SK-N-SH (cell line): Measurements from ENCODE around the gene LCORL. TPM values are rescaled to one million over a fixed set of nuclear protein-coding genes. Genes with fewer than 3 reads are reported as not detected.
A peak's percentile ranks its signal among the peaks of the same experiment; 100 is the strongest.

Source experiments
- CTCF ChIA-PET: fragments of 300-600, 350-600 bp; formaldehyde crosslinking; extraction: SDS; loops from one replicate; lab custom pipeline; 2021; lab: Yijun Ruan, JAX
- POLR2A ChIA-PET: fragments of 350-600 bp; sonication (Branson Sonifier 250); formaldehyde crosslinking; extraction: SDS; loops from one replicate; lab custom pipeline; 2020; ENCODE audit warnings: antibody characterized with exemption, inconsistent platforms; lab: Yijun Ruan, JAX
- DNase-seq: peaks from one replicate; pipeline ENCODE4 v3.0.0; 2012
- H2AFZ ChIP-seq: fragments of 200-600 bp; sonication (generic); 2 replicates; pipeline ENCODE4 v1.8.1; 2016; ENCODE audit warnings: antibody characterized with exemption, mild to moderate bottlenecking, low read depth
- H3F3A ChIP-seq: fragments of 200-600 bp; sonication (generic); replicated peaks from 2 replicates; pipeline ENCODE3; 2016; ENCODE audit warnings: antibody characterized with exemption, mild to moderate bottlenecking; ENCODE audit not compliant: insufficient read depth
- H3K27ac ChIP-seq, 2 experiments: fragments of 200-500 bp in 1 of 2; fragments of 200-600 bp in 1 of 2; sonication (Bioruptor generic) in 1 of 2; sonication (generic), shearing (Covaris generic) in 1 of 2; 2 replicates each; pipeline versions ENCODE4 v1.5.1 to v1.6.1; 2014 to 2016; ENCODE audit warnings: low read depth in 2 of 2, inconsistent platforms in 1 of 2, low read length in 1 of 2, mild to moderate bottlenecking in 1 of 2, mixed read lengths in 1 of 2
- H3K27me3 ChIP-seq: fragments of 200-600 bp; sonication (generic), shearing (Covaris generic); 2 replicates; pipeline ENCODE4 v1.6.1; 2016; ENCODE audit warnings: mixed run types; ENCODE audit not compliant: insufficient read depth
- H3K36me3 ChIP-seq, 2 experiments: fragments of 200-500 bp in 1 of 2; fragments of 200-600 bp in 1 of 2; sonication (Bioruptor generic) in 1 of 2; sonication (generic) in 1 of 2; replicated peaks in 1 of 2; 2 replicates each; pipeline versions ENCODE3 to v1.5.1; 2014 to 2016; ENCODE audit warnings: low read length in 1 of 2, mild to moderate bottlenecking in 1 of 2; ENCODE audit not compliant: insufficient read depth in 2 of 2, control insufficient read depth in 1 of 2
- H3K4me1 ChIP-seq, 2 experiments: fragments of 200-500 bp in 1 of 2; fragments of 200-600 bp in 1 of 2; sonication (Bioruptor generic) in 1 of 2; sonication (generic), shearing (Covaris generic) in 1 of 2; 2 replicates each; pipeline versions ENCODE4 v1.5.1 to v1.6.1; 2014 to 2016; ENCODE audit warnings: low read depth in 1 of 2, low read length in 1 of 2, mixed run types in 1 of 2; ENCODE audit not compliant: insufficient read depth in 2 of 2, control insufficient read depth in 1 of 2
- H3K4me2 ChIP-seq: fragments of 200-600 bp; sonication (generic), shearing (Covaris generic); 2 replicates; pipeline ENCODE4 v1.6.1; 2017; ENCODE audit warnings: mixed run types
- H3K4me3 ChIP-seq, 2 experiments: fragments of 200-500 bp in 1 of 2; fragments of 200-600 bp in 1 of 2; sonication (Bioruptor generic) in 1 of 2; sonication (generic), shearing (Covaris generic) in 1 of 2; 2 replicates each; pipeline versions ENCODE4 v1.5.1 to v1.8.1; 2014 to 2016; ENCODE audit warnings: low read depth in 2 of 2, inconsistent platforms in 1 of 2, low read length in 1 of 2, mild to moderate bottlenecking in 1 of 2, mixed read lengths in 1 of 2, moderate library complexity in 1 of 2
- H3K79me2 ChIP-seq: fragments of 200-600 bp; sonication (generic); 2 replicates; pipeline ENCODE4 v1.8.1; 2017; ENCODE audit warnings: mild to moderate bottlenecking; ENCODE audit not compliant: insufficient read depth
- H3K9ac ChIP-seq: fragments of 200-600 bp; sonication (generic); 2 replicates; pipeline ENCODE4 v1.6.1; 2017; ENCODE audit warnings: mixed run types
- H3K9me2 ChIP-seq: fragments of 200-600 bp; sonication (generic); 2 replicates; pipeline ENCODE4 v1.6.1; 2017; ENCODE audit warnings: mixed run types
- H3K9me3 ChIP-seq: fragments of 200-600 bp; sonication (generic); 2 replicates; pipeline ENCODE4 v1.6.1; 2017; ENCODE audit warnings: mixed run types, mild to moderate bottlenecking, moderate library complexity
- H4K20me1 ChIP-seq: fragments of 200-600 bp; sonication (generic); 2 replicates; pipeline ENCODE4 v1.6.1; 2017; ENCODE audit warnings: mild to moderate bottlenecking, mixed run types; ENCODE audit not compliant: insufficient read depth
- ELF1 ChIP-seq: IDR thresholded peaks from 2 replicates; pipeline ENCODE4 v1.4.0; 2012
- EP300 ChIP-seq, 2 experiments: IDR thresholded peaks; 2 replicates each; pipeline versions ENCODE4 v1.4.0 to v1.6.1; 2012; ENCODE audit warnings: borderline replicate concordance in 1 of 2, low read depth in 1 of 2, low read length in 1 of 2
- FOXJ3 ChIP-seq: sonication (generic); formaldehyde crosslinking; IDR thresholded peaks from 2 replicates; pipeline ENCODE4 v1.5.1; 2020; ENCODE audit warnings: mild to moderate bottlenecking, missing genetic modification reagents
- GABPA ChIP-seq: IDR thresholded peaks from 2 replicates; pipeline ENCODE4 v1.4.0; 2012; ENCODE audit warnings: low read depth, mild to moderate bottlenecking
- GATA2 ChIP-seq: sonication (generic); formaldehyde crosslinking; IDR thresholded peaks from 2 replicates; pipeline ENCODE4 v1.5.0; 2020; ENCODE audit warnings: mild to moderate bottlenecking, missing genetic modification reagents
- JUND ChIP-seq: IDR thresholded peaks from 2 replicates; pipeline ENCODE4 v1.4.0; 2012
- MAX ChIP-seq: IDR thresholded peaks from 2 replicates; pipeline ENCODE4 v1.4.0; 2012; ENCODE audit warnings: low read depth
- MEF2A ChIP-seq: IDR thresholded peaks from 2 replicates; pipeline ENCODE4 v1.4.0; 2012; ENCODE audit warnings: low read depth, borderline replicate concordance
- MXI1 ChIP-seq: IDR thresholded peaks from 2 replicates; pipeline ENCODE4 v1.6.1; 2012; ENCODE audit warnings: mild to moderate bottlenecking, low read depth, low read length, improper control_type of control experiment
- NRF1 ChIP-seq: IDR thresholded peaks from 2 replicates; pipeline ENCODE4 v1.6.1; 2012; ENCODE audit warnings: low read depth, mild to moderate bottlenecking, low read length
- RAD21 ChIP-seq: IDR thresholded peaks from 2 replicates; pipeline ENCODE4 v1.6.1; 2012; ENCODE audit warnings: mild to moderate bottlenecking, low read length
- RCOR1 ChIP-seq: fragments of 150-350 bp; IDR thresholded peaks from 2 replicates; pipeline ENCODE4 v1.6.1; 2017; ENCODE audit warnings: antibody characterized with exemption, low read length
- TAF1 ChIP-seq: IDR thresholded peaks from 2 replicates; pipeline ENCODE4 v1.6.1; 2012; ENCODE audit warnings: low read depth, mild to moderate bottlenecking, low read length, moderate library complexity, borderline replicate concordance
- USF1 ChIP-seq: IDR thresholded peaks from 2 replicates; pipeline ENCODE4 v1.4.0; 2012; ENCODE audit warnings: low read depth, borderline replicate concordance
- ZBTB33 ChIP-seq: IDR thresholded peaks from 2 replicates; pipeline ENCODE4 v1.4.0; 2012; ENCODE audit warnings: low read depth, borderline replicate concordance
- WGBS: methylation state at CpG from one replicate; pipeline ENCODE4 v1.1.6; 2017; ENCODE audit warnings: low lambda C conversion rate; 5-methylcytosine and 5-hydroxymethylcytosine counted together
- polyA plus RNA-seq, 3 experiments: library from polyadenylated mRNA; depleted of rRNA; stranded (reverse); fragments of >200 nt; gene quantifications; 2 replicates each; pipeline ENCODE4 v1.2.3, GENCODE V29; 2012

Gene LCORL
- polyA plus RNA-seq, 1 of the 3 experiments (the other 2 are of a cell fraction), result 1.9 TPM

- H3K4me2 ChIP-seq, result no peak overlapping the region
- H3K79me2 ChIP-seq, result peaks cover 98% of the 10 kb centered on the region
- no peaks in the 10 kb centered on the region for H3K9me2 ChIP-seq
- no peak overlapping the region for H3K4me3 ChIP-seq
- TF ChIP-seq MAX (no peak), MEF2A (no peak), RCOR1 (no peak), USF1 (no peak), JUND (no peak), RAD21 (no peak), MXI1 (no peak), TAF1 (no peak), ELF1 (no peak), ZBTB33 (no peak), NRF1 (no peak), EP300 (IDR thresholded peaks at IDR 0.05; ENCODE audit: borderline replicate concordance in 1 of 2, low read depth in 1 of 2, low read length in 1 of 2) (peak in 1 of 2 experiments; percentile 26; a peak in 1 of 4 replicates), GATA2 (CRISPR knock-in tag) (peak; percentile 44; the same call in 1 of the 2 replicates), FOXJ3 (no peak), GABPA (no peak)
- DNase-seq, result peak; percentile 8
- 83% methylated on average over 3 of the region's 3 CpGs for WGBS
- no peaks in the 10 kb centered on the region for H3K36me3 ChIP-seq
- H3K27ac ChIP-seq, result peak overlapping the region in 1 of 2 experiments; percentile 47; a peak in 2 of 4 replicates
- H3K4me1 ChIP-seq, result peaks cover 5 to 43% of the 10 kb centered on the region in 2 experiments; a peak in 3 of 4 replicates
- H2AFZ ChIP-seq, result no peak overlapping the region
- H3F3A ChIP-seq, result no peaks in the 10 kb centered on the region
- POLR2A ChIA-PET, result no interaction called here
- H4K20me1 ChIP-seq, result peaks cover 17% of the 10 kb centered on the region
- no peak overlapping the region for H3K9ac ChIP-seq
- H3K27me3 ChIP-seq, result no peaks in the 10 kb centered on the region
- no peaks in the 10 kb centered on the region for H3K9me3 ChIP-seq
- CTCF ChIA-PET, result interaction anchor here (1.1 to 1.4 kb wide), 2 partner anchors 9 to 204 kb away, joined by 3 read pairs; partner anchors contain the start of gene LCORL
These were observed 8.6 kb downstream of the LCORL start for GRCh38 chr4:18012807-18013462.
